Activated CD4-positive, alpha-beta T cell treated with anti-CD3 and anti-CD28 coated beads for 4 hours (primary cell): ENCODE measurements around the gene IFITM5.
"Not testable (repeated sequence)": the region's sequence is repeated elsewhere in the genome, so short reads cannot be mapped to it uniquely, and the experiment has no call there.

ENCODE experiments used
- DNase-seq, 2 donors: peaks; one replicate each; pipeline ENCODE4 v3.0.0-alpha.2; 2020

IFITM5 gene

DNA sequence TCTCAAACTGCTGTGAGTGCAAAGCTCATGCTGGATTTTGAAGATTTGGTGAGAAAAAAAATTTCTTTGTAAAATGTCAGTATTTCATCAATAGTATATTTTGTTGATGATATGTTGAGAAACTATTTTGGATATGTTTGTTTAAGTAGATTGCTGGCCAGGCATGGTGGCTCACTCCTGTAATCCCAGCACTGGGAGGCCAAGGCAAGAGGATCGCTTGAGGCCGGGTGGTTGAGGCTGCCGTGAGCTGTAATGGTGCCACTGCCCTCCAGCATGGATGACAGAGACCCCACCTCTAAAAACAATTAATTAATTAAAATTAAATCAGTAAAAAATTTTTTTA lies 28.2 kb upstream of the IFITM5 start:
- no peak for DNase-seq

DNA sequence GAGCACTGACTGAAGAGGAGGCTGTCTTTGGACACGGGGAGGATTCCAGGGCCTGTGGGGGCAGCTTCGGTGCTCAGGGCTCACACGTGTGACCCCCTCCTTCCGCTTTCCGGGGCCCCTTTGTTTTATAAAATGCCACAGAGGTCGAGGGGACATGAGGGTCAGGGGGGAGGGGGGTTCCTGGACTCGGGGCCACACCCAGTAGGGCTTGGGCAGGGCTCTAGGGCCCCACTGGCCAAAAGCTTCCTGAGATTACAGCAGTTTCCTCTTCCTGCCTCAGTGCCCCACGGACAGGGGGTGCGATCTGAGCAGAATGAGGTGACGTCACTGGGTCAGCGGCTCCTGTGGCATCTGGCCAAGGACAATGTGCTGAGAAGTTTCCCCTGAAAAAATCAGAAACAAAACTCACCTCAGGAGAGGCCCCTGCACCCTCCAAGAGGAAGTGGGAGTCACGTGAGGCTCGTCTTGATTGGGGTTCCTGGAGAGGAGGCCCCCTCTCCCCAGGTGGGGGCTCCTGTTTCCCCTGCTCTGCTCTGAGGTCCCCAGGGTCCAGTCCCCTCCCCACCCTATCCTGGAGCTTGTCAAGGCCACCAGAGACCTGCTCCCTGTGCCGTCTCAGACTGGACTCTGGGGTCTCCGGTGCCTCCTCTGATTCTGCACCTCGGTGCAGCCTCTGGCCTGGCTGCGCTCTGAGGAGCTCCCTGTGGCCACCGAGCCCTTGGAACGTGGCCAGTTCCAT lies 27.7 kb upstream of the IFITM5 start:
- DNase-seq = peak in 1 of 2 donors; percentile 55

DNA sequence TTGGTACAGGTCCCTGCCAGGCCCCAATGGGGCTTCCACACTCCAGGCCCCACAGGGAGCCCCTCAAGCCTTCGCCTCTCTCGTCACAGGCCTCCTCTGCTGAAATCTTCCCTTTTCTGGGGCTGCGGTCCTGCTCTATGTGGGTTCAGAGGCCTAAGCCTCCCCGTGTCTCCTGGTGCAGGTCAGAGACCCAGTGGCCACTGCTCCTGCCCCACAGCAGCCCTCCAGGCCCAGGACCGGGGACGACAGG lies 27.2 kb upstream of the IFITM5 start:
- no peak for DNase-seq

DNA sequence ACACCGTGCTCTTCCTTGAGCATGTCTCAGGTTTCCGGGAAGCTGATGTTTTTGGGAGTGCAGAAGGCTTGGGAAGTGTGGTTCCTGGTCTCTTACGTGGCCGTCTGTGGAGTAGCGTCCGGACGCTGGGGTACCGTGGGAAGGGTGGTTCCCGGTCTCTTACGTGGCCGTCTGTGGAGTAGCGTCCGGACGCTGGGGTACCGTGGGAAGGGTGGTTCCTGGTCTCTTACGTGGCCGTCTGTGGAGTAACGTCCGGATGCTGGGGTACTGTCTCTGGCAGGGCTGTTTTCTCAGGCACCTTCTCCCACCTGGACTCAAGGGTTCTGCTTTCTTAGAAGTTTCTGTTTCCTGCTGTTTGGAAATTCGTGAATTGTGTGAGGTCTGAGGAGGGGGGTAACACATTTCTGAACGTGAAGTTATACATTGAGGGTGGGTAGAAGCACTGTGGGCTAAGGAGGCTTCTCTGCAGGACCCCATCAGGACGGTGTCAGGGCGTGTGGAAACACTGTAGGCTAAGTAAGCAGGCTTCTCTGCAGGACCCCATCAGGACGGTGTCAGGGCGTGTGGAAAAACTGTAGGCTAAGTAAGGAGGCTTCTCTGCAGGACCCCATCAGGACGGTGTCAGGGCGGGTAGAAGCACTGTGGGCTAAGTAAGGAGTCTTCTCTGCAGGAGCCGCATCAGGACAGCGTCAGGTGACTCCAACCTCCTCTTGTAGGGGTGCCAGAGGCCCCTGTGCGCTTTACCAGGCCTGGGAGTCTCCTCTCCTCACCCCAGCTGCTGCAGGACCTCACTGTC lies 26.7 kb upstream of the IFITM5 start:
- no peak for DNase-seq

DNA sequence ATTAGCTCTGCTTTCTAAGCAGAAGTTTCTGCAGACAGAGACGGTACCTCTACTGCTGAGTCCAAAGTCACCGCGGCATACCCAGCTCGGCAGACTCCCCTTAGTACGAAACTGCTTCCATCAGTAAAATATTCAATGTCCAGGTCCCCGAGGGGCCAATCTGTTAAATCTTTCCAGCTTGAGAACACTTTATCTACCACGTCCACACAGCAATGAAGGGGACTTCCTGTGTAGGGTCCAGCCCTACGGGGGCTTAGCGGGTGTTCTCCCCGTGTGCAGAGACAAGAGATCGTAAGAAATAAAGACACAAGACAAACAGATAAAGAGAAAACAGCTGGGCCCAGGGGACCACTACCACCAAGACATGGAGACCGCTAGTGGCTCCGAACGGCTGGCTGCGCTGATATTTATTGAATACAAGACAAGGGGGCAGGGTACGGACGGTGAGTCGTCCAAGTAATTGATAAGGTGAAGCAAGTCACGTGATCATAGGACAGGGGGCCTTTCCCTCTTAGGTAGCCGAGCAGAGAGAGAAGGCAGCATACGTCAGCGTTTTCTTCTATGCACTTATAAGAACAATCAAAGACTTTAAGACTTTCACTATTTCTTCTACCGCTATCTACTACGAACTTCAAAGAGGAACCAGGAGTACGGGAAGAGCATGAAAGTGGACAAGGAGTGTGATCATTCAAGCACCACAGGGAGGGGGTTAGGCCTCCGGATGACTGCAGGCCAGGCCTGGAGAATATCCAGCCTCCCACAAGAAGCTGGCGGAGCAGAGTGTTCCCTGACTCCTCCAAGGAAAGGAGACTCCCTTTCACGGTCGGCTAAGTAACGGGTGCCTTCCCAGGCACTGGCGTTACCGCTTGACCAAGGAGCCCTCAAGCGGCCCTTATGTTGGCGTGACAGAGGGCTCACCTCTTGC lies 25.5 kb upstream of the IFITM5 start:
- not testable (repeated sequence) for DNase-seq

DNA sequence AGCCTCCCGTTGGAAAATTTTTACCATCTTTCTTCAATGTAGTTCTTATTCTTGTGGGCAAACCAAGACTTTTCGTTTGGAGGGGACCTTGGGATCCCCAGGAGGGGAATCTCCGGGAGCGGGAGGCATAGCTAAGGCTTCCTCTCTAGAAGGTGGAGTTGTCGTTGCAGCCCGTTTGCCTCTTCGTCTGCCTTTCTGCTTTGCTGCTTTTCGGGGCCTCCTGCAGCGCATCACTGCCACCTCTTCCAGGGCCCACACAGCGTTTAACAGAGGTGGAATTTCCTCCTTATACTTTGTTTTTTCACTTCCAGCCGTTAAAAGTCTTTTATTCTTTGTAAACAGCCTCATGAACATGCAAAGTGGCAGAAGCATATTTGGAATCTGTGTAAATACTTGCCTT lies 24.8 kb upstream of the IFITM5 start:
- DNase-seq = no peak

DNA sequence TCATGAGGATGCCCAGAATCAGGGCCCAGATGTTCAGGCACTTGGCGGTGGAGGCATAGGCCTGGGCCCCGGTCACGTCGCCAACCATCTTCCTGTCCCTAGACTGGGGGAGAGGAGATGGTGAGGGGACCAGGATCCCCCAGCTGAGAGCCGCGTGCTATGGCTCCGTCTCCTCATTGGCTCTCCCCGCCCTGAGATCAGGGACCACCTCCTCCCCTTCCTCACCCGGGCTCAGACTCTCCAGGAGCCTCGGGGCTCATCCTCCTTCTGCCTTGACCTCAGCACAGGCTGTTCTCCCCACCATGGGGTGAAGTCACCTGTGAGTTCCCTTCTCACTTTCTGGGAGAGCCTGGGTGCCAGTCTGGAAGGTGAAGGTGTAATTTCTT lies 20.6 kb upstream of the IFITM5 start:
- DNase-seq = not testable (repeated sequence)

DNA sequence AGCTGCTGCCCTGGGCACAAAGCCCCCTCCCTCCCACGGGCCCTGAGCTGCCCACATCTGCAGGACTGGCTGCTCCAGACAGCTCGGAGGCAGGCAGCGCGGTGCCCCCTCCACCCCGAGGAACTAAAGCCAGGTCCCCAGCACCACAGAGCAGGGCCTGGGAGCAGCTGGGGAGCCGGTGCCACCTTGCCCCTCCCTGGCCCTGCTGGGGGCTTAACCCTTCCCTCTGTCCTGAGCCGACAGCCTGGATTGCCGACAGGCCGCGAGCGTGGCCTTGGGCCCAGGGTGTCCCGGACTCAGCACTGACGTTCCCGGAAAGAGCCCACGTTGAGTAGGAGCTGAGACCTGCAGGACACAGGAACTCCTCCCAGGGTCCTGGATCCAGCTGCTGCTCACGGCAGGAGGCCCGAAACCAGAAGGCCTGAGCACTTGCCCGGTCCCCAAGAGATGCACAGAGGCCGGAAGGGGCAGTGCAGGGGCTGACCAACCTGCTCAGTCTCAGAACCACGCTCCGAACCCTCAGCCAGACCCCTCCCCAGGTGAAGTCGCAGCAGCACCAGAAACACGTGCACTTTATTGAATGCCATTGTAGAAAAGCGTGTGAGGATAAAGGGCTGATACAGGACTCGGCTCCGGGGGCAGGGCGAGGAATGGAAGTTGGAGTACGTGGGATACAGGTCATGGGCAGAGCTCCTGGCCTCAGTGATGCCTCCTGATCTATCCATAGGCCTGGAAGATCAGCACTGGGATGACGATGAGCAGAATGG lies 20.0 kb upstream of the IFITM5 start:
- not testable (repeated sequence) for DNase-seq

DNA sequence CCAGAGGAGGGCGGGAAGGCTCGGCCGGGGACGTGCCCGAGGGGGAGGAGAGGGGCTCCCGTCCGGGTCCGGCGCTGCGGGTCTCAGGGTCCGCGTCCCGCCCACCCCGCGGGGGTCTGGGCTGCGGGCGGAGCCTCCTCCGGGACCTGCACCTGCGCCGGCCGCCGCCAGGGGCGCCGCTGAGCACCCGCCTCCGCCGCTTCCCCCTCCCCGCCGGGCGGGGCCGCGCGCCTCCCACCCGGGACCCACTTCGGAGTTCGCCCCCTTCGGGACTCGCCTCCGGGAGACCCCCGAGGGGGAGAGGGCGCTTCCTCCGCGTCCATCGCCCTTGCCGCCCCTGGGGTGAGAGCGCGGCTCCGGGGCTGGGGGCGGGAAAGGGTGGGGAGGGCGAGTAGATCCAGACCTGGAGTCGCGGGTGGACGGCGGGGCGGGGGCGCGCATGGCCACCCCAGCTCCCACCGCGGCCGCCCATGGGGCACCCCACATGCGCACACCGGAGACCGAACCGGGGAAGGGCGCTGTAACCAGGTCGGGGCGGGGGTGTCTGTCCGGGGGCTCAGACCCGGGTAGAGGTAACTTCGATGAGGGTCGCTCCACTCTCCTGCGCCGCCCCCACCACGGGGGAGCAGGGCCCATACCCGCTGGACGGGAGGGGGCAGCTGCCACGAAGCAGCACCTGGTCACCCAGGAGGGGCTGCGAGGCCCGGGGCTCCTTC lies 19.2 kb upstream of the IFITM5 start:
- DNase-seq = not testable (repeated sequence)

DNA sequence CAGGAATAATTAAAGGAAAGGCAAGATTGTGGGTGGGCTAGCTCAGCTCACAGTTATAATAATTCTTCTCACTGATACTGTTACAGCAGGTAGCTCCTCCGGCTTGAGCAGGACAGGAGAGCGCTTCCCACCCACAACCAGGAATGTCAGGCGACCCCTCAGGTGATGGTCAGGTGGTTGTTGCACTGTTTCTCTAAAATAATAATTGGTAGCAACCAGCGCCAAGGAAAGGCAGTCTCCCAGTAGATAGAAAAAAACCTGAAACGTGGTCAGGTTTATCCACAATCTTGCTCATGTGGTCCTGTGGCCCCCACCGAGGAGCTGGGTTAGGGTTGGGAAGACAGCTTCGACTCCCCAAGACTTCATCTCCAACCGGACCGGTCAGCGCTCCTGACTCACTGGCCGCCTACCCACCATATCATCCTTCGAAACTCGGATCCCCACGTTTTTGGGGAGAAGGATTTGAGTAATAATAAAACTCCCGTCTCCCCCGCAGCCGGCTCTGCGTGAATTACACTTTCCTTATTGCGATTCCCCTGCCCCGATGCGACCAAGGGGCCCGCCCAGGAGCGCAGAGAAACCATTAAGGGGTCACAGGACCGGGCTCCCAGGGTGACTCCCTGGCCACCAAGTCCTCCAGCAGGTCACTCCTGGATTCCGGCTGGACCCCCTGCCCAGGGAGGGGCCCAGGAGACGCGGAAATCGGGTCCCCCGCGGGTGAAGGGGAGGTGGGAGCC lies 18.5 kb upstream of the IFITM5 start:
- not testable (repeated sequence) for DNase-seq

DNA sequence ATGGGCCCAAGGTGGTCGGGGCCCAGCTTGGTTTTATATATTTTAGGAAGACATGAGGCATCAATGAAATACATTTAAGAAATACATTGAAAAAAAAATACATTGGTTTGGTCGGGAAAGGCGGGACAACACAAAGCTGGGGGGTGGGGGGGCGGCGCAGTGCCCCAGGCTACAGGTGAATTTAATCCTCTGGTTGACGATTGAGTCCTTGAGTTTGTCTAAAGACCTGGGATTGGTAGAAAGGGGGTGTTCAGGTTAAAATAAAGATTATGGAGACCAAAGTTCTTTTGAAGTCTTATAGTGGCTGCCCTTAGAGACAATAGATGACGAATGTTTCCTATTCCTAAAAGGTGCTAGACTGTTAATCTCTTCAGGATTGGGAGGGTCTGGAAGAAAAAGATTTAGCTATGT lies 17.6 kb upstream of the IFITM5 start:
- DNase-seq = no peak

DNA sequence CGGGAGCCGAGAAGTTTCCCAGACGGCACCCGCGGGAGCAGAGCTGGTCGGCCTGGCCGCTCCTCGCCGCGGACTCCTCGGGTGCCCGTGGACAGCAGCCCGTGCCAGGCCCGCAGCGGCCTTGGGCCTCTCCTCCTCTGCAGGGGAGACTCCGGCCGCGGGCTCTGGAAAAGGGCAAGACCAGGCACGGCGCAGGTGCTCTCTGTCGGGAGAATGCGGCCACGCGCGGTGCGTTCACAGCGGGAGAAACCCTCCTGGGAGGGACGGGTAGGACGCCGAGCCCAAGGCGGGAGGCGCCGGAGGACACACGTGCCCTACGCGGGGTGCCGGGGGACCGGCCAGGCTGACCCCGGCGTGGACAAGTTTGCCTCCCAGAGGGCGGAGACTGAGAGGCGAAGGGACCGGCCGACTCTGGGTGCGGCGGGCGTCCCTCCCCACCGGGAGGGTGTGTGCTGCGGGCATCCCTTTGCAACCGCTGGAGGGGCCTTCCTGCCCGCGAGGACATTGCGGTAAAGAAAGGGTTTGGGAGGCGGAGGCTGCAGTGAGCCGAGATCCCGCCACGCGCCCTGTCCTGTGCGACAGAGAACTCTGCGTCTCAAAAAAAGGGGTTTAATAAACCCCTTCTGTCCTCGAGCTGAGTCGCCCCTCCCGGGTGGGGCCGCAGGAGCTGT lies 16.8 kb upstream of the IFITM5 start:
- DNase-seq = no peak

DNA sequence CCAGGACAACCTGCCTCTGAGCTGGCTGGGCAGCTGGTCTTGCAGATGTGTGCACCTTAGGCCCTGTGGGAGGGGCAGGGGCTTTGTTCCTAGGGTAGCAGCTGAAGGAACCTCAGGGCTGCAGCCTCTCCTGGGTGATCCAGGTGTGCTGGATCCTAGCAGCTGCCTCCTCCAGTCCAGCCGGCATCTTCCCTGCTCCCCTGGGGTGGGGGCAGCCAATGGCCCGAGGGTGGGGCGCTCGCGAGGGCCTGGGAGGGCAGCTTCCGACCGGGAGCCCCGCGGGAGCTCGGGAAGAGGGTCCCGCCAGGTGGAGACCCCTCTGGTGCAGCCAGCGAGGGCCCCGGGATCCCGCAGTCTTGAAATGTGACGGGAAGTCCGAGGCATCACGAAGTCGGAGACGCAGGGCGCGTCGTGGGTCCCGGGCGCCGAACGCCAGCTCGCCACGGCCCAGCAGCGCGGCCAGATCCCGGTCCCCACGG lies 16.2 kb upstream of the IFITM5 start:
- DNase-seq = no peak

DNA sequence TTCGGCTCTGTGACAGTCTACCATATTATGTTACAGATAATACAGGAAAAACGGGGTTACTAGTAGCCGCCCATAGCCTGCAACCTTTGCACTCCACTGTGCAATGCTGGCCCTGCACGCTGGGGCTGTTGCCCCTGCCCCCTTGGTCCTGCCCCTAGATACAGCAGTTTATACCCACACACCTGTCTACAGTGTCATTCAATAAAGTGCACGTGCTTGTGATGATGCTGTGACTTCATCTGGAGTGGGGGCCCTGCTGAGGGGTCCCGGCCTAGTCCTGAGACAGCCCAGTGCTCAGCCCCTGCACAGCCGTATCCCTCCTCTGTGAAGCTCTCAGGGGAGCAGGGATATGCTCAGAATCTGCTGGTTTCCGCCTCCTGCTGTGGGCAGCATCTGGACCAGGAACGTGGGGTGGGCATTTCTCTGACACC lies 15.7 kb upstream of the IFITM5 start:
- DNase-seq = no peak

DNA sequence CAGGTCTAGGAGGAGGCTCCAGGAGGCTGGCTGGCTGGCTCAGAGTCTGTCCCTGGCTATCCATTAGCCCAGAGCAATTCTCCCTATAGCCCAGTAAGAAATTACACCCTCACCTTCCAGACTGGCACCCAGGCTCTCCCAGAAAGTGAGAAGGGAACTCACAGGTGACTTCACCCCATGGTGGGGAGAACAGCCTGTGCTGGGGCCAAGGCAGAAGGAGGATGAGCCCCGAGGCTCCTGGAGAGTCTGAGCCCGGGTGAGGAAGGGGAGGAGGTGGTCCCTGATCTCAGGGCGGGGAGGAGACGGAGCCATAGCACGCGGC lies 15.2 kb upstream of the IFITM5 start:
- DNase-seq = not testable (repeated sequence)

DNA sequence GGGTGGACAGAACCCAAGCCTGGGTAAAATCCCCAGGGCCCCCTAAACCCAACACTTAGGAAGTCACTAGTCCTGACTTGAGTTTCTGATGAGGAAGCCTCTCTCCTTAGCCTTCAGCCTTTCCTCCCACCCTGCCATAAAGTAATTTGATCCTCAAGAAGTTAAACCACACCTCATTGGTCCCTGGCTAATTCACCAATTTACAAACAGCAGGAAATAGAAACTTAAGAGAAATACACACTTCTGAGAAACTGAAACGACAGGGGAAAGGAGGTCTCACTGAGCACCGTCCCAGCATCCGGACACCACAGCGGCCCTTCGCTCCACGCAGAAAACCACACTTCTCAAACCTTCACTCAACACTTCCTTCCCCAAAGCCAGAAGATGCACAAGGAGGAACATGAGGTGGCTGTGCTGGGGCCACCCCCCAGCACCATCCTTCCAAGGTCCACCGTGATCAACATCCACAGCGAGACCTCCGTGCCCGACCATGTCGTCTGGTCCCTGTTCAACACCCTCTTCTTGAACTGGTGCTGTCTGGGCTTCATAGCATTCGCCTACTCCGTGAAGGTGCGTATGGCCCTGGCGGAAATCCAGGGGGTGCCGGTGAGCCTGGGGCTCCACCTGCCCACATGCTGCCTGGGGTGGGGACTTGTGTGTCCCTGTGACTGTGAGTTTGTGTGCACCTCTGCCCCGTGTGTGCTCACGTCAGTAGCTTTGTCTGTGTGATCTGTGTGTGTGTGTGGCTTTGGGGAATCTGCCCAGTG lies 14.6 kb upstream of the IFITM5 start, which contains the start of gene IFITM1:
Gene IFITM1 (plus strand): TSS at position 254 of the 767 bp plus-strand sequence. CDS start 131 bp downstream, at position 385.
- DNase-seq = peak; percentile 49 to 59

DNA sequence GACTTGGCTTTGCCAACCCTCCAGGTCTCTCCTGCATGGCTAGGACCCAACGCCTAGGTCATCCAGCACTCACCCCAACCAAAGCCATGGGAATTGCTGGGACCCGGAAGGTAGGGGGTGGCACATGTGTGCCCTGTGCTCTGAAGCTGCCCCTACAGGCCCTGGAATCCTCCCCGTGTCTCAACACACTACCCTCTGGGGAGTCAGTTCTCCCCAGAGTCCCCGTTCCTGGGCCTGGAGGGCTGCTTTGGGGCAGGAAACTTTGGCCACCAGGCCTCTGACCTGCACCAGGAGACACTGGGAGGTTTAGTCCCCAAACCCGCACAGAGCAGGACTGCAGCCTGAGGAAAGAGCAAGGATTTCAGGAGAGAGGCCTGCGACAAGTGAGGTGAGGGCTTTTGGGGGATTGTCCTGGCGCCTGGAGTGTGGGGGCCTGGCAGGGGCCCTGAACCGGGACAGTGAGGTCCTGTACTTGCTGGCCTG lies 14.0 kb upstream of the IFITM5 start:
- DNase-seq = no peak

DNA sequence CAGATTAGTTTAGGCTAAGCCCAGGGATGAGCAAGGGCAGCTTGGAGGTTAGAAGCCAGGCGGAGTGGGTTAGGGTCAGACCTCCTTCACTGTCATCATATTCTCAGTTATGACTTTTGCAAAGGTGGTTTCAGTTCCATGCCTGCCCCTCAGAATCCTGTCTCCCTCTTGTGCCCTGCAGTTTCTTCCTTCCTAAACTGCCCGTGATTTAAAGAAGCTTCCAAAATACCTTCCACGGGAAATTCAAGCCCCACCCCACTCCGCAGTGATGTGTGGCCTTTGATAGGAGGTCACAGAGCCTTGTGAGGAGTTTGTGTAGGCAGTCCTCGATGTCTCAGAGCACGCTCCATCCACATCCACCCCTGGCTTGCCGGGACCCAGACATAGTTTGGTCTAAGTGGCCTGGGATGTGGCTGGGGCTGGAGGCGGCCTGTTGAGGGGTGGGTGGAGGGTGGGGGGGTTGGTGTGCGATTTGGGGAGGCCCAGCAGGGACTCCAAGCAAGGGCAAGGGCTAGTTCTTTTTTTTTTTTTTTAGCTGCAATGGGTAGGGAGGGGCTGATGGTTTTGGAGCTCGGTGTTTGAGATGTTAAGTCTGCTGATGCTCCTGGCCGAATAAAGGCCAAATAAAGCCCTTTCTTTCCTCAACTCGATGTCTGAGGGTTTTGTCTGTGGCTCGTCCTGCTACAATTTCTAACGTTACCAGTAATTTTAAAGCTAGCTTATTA lies 12.9 kb upstream of the IFITM5 start:
- peak in 1 of 2 donors; percentile 46 for DNase-seq
